ENCODE data around the gene PNPLA7. TPM values are rescaled to one million over a fixed set of nuclear protein-coding genes. Genes with fewer than 3 reads are reported as not detected.

Gene PNPLA7
- total RNA-seq, 2 experiments from 2014 or later = 1.5 to 10.2 TPM

DNA sequence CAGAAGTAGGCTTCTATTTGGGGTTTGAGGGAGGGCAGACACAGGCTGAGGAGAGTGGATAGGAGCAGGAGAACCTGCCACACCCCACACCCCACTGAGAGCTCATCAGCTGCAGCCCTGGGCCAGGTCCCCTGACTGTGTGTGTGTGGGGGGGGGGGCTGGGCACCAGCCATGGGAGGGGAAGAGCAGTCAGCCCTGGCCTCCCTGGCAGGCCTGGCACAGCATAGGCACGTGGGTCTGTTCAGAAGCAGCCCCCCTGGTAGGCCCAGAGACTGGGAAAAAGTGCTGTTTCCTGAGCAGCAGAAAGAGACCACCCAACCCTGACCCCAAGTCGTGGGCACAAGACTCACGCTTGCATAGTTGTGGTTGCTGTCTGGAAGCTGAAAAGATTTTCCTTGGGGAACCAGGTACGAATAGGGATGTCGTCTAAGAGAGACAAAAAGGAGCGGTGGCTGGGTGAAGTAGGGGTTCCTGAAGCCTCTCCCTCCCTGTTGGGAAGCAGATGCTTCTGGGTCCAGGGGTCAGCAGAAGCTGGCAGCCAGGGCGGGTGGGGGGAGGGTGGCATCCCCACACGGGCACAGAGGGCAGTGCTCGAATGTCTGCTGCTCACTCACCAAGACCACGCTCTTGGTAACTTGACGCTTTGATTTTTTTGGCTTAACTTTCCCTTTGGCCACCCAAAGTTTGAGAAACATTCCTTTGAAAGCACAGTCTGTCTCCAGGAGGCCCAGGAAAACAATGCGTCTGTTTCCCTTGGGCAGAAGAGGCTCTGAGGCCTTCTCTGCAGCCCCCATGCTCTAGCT, 93.9 kb downstream of the PNPLA7 start:
- Histone ChIP-seq H3K4me1 (ENCODE audit: insufficient read depth, low read length, poor library complexity, severe bottlenecking) (peaks cover 34% of the 10 kb centered on the region), H3K27ac (ENCODE audit: low read depth, low read length, poor library complexity, severe bottlenecking) (no peak overlapping the region), H3K79me2 (ENCODE audit: insufficient read depth, low read depth, low read length) (no peaks in the 10 kb centered on the region), H4K20me1 (ENCODE audit: insufficient read depth, low read length) (no peaks in the 10 kb centered on the region), H3K36me3 (ENCODE audit: insufficient read depth, low read length) (peaks cover 8% of the 10 kb centered on the region; the same call in 1 of the 2 replicates), H2AFZ (ENCODE audit: low read length) (no peak overlapping the region), H3K4me3 (ENCODE audit: low read depth, low read length, poor library complexity, severe bottlenecking) (no peak overlapping the region), H3K4me2 (ENCODE audit: low read length) (no peak overlapping the region), H3K9me3 (ENCODE audit: low read length) (no peaks in the 10 kb centered on the region), H3K9me2 (ENCODE audit: insufficient read depth, low read length) (no peaks in the 10 kb centered on the region)
- no TSS peak for BruUV-seq (replicated peaks)
- TF ChIP-seq, protein P1, sequence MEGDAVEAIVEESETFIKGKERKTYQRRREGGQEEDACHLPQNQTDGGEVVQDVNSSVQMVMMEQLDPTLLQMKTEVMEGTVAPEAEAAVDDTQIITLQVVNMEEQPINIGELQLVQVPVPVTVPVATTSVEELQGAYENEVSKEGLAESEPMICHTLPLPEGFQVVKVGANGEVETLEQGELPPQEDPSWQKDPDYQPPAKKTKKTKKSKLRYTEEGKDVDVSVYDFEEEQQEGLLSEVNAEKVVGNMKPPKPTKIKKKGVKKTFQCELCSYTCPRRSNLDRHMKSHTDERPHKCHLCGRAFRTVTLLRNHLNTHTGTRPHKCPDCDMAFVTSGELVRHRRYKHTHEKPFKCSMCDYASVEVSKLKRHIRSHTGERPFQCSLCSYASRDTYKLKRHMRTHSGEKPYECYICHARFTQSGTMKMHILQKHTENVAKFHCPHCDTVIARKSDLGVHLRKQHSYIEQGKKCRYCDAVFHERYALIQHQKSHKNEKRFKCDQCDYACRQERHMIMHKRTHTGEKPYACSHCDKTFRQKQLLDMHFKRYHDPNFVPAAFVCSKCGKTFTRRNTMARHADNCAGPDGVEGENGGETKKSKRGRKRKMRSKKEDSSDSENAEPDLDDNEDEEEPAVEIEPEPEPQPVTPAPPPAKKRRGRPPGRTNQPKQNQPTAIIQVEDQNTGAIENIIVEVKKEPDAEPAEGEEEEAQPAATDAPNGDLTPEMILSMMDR (conservative IDR thresholded peaks at IDR 0.05; ENCODE audit: low read length) = no peak
- no peak for TF ChIP-seq EZH2phosphoT487 (IDR thresholded peaks at IDR 0.05; ENCODE audit: borderline replicate concordance, low read depth, low read length)
- no peak for DNase-seq (ENCODE audit: low spot score)
- ChIA-PET CTCF (ENCODE audit: unreplicated experiment) (no interaction called here), POLR2A (no interaction called here)
- intact Hi-C loops (cut with micrococcal nuclease; ENCODE audit: unreplicated experiment) = no loop called here

DNA sequence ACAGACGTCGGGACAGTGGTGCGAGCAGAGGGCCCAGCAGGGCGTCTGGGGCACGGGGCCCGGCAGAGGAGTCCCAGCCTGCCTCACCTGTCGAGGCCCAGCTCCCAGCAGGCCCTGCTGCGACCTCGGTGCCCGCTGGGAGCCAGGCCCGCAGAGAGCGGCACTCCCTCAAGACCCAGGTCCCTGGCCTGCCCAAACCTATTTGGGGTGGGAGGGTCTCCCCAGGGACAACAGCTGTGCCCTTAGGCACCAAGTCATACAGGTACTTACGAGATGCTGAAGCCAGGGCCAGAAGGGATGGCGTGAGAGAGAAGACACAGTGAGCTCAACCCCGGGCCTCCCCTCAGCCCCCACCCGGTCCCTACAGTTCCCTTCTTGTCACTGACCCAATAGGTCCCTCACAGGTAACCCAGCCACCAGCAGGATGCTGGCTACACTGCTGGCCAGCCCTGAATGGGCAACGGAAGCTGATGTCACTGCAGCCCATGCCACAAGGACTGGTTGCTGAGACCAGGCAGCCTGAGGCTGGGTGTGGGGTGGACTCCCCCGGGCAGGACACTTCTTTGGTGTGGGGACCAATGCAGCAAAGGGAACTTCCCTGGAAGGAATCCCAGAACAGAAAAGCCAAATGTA, 94.7 kb downstream of the PNPLA7 start:
- H3K4me1 ChIP-seq (ENCODE audit: insufficient read depth, low read length, poor library complexity, severe bottlenecking) = peaks cover 31% of the 10 kb centered on the region
- TF ChIP-seq, protein P1 (conservative IDR thresholded peaks at IDR 0.05; ENCODE audit: low read length) = no peak
- TF ChIP-seq EZH2phosphoT487 (IDR thresholded peaks at IDR 0.05; ENCODE audit: borderline replicate concordance, low read depth, low read length) = no peak
- H3K4me2 ChIP-seq (ENCODE audit: low read length) = no peak overlapping the region
- CTCF ChIA-PET (ENCODE audit: unreplicated experiment) = no interaction called here
- H3K4me3 ChIP-seq (ENCODE audit: low read depth, low read length, poor library complexity, severe bottlenecking) = no peak overlapping the region
- BruUV-seq (replicated peaks) = no TSS peak
- intact Hi-C loops (cut with micrococcal nuclease; ENCODE audit: unreplicated experiment) = no loop called here
- H3K9me2 ChIP-seq (ENCODE audit: insufficient read depth, low read length) = no peaks in the 10 kb centered on the region
- H3K36me3 ChIP-seq (ENCODE audit: insufficient read depth, low read length) = peaks cover 8% of the 10 kb centered on the region; the same call in 1 of the 2 replicates
- H2AFZ ChIP-seq (ENCODE audit: low read length) = no peak overlapping the region
- no peaks in the 10 kb centered on the region for H4K20me1 ChIP-seq (ENCODE audit: insufficient read depth, low read length)
- no peaks in the 10 kb centered on the region for H3K9me3 ChIP-seq (ENCODE audit: low read length)
- POLR2A ChIA-PET = interaction anchor here (0.5 kb wide), 1 partner anchor 321 kb away, joined by 4 read pairs; no protein-coding TSS in a partner anchor
- H3K79me2 ChIP-seq (ENCODE audit: insufficient read depth, low read depth, low read length) = no peaks in the 10 kb centered on the region
- H3K27ac ChIP-seq (ENCODE audit: low read depth, low read length, poor library complexity, severe bottlenecking) = no peak overlapping the region
- no peak for DNase-seq (ENCODE audit: low spot score)
